GM12892 (cell line): ENCODE results near the gene ZNF263.

Experiments used
- POLR2A ChIP-seq: IDR thresholded peaks from 2 replicates; pipeline ENCODE4 v1.6.1; 2011; ENCODE audit warnings: low read depth, low read length, control low read depth
- POLR2AphosphoS5 ChIP-seq: IDR thresholded peaks from 2 replicates; pipeline ENCODE4 v1.6.1; 2011; ENCODE audit warnings: low read depth, low read length, control low read depth
- TAF1 ChIP-seq: IDR thresholded peaks from 2 replicates; pipeline ENCODE4 v1.6.1; 2011; ENCODE audit warnings: low read depth, mild to moderate bottlenecking, control low read depth, low read length, borderline replicate concordance

GRCh38 chr16:3289998-3290673 lies 6.8 kb downstream of the ZNF263 start:
- TF ChIP-seq POLR2A (no peak), POLR2AphosphoS5 (no peak), TAF1 (no peak)
